IPS-18a (cell line): ENCODE data around the gene FOXL3.

ENCODE experiments used
- H3K27ac ChIP-seq: one replicate; pipeline ENCODE4 v1.5.1; 2013; ENCODE audit warnings: low read length
- H3K27me3 ChIP-seq: one replicate; pipeline ENCODE4 v1.6.1; 2013; ENCODE audit warnings: mild to moderate bottlenecking, low read length; ENCODE audit not compliant: control insufficient read depth, insufficient read depth
- H3K36me3 ChIP-seq: one replicate; pipeline ENCODE4 v1.6.1; 2013; ENCODE audit warnings: low read depth, low read length; ENCODE audit not compliant: control insufficient read depth
- H3K4me1 ChIP-seq: one replicate; pipeline ENCODE4 v1.6.1; 2013; ENCODE audit warnings: low read depth, low read length; ENCODE audit not compliant: control insufficient read depth
- H3K4me3 ChIP-seq: one replicate; pipeline ENCODE4 v1.5.1; 2013; ENCODE audit warnings: low read length
- H3K9ac ChIP-seq: one replicate; pipeline ENCODE4 v1.6.1; 2013; ENCODE audit warnings: mild to moderate bottlenecking, low read length, moderate library complexity
- H3K9me3 ChIP-seq: one replicate; pipeline ENCODE4 v1.6.1; 2013; ENCODE audit warnings: low read depth, low read length; ENCODE audit not compliant: control insufficient read depth

The FOXL3 gene

DNA sequence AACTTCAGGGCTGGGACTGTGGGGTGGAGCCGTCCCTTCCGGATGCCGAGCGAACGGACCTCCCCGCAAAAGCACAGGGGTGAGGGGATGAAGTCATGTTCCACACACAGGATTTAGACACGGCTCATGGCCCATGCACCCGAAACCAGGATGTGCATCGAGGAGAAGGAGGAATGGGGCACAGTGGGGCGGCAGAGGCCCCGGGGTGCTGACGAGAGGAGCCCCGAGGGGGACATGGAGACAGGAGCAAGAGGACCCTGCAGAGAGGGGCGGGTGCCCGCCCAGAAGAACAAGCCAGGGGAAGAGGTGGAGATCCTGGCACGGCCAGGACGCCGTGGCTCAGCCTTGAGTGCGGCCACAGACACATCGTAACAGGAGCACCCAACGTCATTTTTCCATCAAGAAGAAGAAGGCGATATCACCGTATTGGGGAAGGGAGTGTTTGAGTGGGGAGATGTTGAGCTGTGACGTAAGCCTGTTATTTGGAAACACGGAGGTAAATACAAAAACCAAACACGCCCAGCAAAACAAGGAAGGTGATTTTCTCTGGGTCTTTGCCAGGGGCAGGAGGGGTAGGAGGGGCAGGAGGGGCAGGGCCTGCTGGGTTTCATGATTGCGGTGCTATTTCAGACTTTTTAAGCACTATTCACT, 25.3 kb upstream of the FOXL3 start:
- Histone ChIP-seq H3K27ac (no peak overlapping the region), H3K36me3 (peaks cover 8% of the 10 kb centered on the region), H3K4me1 (no peaks in the 10 kb centered on the region), H3K4me3 (no peak overlapping the region), H3K9me3 (peaks cover 21% of the 10 kb centered on the region), H3K9ac (no peak overlapping the region), H3K27me3 (no peaks in the 10 kb centered on the region)

- Histone ChIP-seq H3K27me3 (no peaks in the 10 kb centered on the region), H3K4me1 (no peaks in the 10 kb centered on the region), H3K9me3 (peaks cover 19% of the 10 kb centered on the region), H3K4me3 (no peak overlapping the region), H3K9ac (no peak overlapping the region), H3K27ac (no peak overlapping the region), H3K36me3 (peaks cover 3% of the 10 kb centered on the region)
Observed at GRCh38 chr7:265192-265997, 24.6 kb upstream of the FOXL3 start.

GRCh38 chr7:265998-266850, 23.7 kb upstream of the FOXL3 start:
- Histone ChIP-seq H3K9me3 (peaks cover 14% of the 10 kb centered on the region), H3K27me3 (no peaks in the 10 kb centered on the region), H3K27ac (no peak overlapping the region), H3K9ac (no peak overlapping the region), H3K4me1 (no peaks in the 10 kb centered on the region), H3K4me3 (no peak overlapping the region), H3K36me3 (no peaks in the 10 kb centered on the region)

GRCh38 chr7:266851-267840, 22.8 kb upstream of the FOXL3 start:
- Histone ChIP-seq H3K27ac (no peak overlapping the region), H3K27me3 (no peaks in the 10 kb centered on the region), H3K36me3 (no peaks in the 10 kb centered on the region), H3K9me3 (peaks cover 5% of the 10 kb centered on the region), H3K4me1 (no peaks in the 10 kb centered on the region), H3K9ac (no peak overlapping the region), H3K4me3 (no peak overlapping the region)

GRCh38 chr7:268991-269390, 21.0 kb upstream of the FOXL3 start:
- Histone ChIP-seq H3K9me3 (no peaks in the 10 kb centered on the region), H3K36me3 (no peaks in the 10 kb centered on the region), H3K27me3 (no peaks in the 10 kb centered on the region), H3K27ac (no peak overlapping the region), H3K4me3 (no peak overlapping the region), H3K4me1 (no peaks in the 10 kb centered on the region), H3K9ac (no peak overlapping the region)

DNA sequence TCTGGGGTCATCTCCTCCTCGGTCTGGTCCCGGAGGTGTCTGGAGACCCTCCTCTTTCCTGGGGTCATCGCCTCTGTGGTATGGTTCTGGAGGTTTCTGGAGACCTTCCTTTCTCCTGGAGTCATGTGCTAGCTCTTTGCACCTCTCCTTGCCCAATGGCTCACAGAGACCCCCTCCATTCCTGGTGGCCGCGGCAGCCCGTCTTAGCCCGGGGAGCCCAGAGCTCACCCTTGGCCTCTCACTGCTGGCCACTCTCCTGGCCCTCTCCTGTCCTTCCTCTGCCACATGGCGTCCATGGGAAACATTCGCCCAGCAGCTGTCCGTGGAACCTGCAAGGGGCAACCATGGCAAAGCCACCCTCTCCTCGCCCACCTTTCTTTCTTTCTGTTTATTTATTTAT, 20.2 kb upstream of the FOXL3 start:
- Histone ChIP-seq H3K4me3 (no peak overlapping the region), H3K9ac (no peak overlapping the region), H3K36me3 (no peaks in the 10 kb centered on the region), H3K4me1 (no peaks in the 10 kb centered on the region), H3K9me3 (peaks cover 2% of the 10 kb centered on the region), H3K27me3 (no peaks in the 10 kb centered on the region), H3K27ac (no peak overlapping the region)

DNA sequence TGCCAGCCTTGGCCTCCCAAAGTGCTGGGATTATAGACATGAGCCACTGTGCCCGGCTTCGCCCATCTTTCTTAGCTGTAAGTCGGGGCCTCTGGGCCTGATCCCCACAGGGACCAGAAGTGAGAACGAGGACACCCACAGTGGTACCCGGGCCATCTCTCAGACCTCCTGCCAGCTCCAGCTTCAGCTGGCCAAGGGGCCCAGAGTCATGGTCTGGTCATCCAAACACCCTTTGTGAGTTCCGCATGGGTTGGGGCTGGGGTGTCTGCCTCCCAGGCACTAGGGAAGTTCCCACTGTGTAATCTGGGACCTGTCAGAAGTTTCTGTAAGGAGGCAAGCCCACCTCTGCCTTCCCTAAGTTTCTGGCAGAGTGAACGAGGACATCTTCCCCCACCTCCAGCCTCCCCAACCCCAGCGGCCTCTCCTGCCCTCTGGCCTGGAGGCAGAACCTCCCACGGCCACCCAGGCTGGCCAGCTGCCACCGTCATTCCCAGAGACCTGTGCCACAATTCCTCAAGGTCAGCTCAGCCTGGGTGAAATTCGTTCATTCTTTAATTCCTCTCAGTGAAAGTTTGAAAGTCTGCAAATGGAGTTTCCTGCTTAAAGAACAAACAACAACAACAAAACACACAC, 19.5 kb upstream of the FOXL3 start:
- H3K4me3 ChIP-seq = no peak overlapping the region

GRCh38 chr7:271266-272107, 18.5 kb upstream of the FOXL3 start:
- no peak overlapping the region for H3K9ac ChIP-seq
- H3K4me1 ChIP-seq = no peaks in the 10 kb centered on the region
- no peak overlapping the region for H3K4me3 ChIP-seq
- H3K9me3 ChIP-seq = peaks cover 10% of the 10 kb centered on the region
- no peak overlapping the region for H3K27ac ChIP-seq
- H3K36me3 ChIP-seq = no peaks in the 10 kb centered on the region
- no peaks in the 10 kb centered on the region for H3K27me3 ChIP-seq

More for the DNA sequence above, 19.5 kb upstream of the FOXL3 start:
- Histone ChIP-seq H3K27ac (no peak overlapping the region), H3K9me3 (peaks cover 5% of the 10 kb centered on the region), H3K27me3 (no peaks in the 10 kb centered on the region), H3K36me3 (no peaks in the 10 kb centered on the region), H3K4me1 (no peaks in the 10 kb centered on the region), H3K9ac (no peak overlapping the region)

- peaks cover 10% of the 10 kb centered on the region for H3K9me3 ChIP-seq
- no peak overlapping the region for H3K4me3 ChIP-seq
- H3K27ac ChIP-seq = no peak overlapping the region
- H3K36me3 ChIP-seq = no peaks in the 10 kb centered on the region
- H3K27me3 ChIP-seq = no peaks in the 10 kb centered on the region
- no peaks in the 10 kb centered on the region for H3K4me1 ChIP-seq
- no peak overlapping the region for H3K9ac ChIP-seq
Observed at GRCh38 chr7:272108-272615, 17.8 kb upstream of the FOXL3 start.

DNA sequence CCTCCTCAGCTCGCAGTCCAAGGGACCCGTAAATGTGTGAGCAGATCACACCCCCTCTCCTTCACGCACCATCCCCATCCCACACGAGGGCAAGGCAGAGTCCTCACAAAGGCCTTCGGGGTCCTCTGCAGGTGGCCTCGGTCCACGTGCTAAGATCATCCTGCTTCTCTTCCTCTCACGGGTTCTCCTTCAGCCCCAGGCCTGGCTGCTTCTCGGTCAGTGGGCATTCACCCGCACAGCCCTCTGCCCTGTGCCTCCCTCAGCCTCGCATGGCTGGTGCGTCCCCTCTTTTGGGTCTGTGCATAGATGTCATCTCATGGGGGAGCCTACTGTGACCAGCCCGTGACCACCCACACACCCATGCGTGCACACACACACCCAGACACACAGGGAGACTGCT, 17.3 kb upstream of the FOXL3 start:
- Histone ChIP-seq H3K4me1 (no peaks in the 10 kb centered on the region), H3K4me3 (no peak overlapping the region), H3K9me3 (peaks cover 10% of the 10 kb centered on the region), H3K27ac (no peak overlapping the region), H3K9ac (no peak overlapping the region), H3K27me3 (no peaks in the 10 kb centered on the region), H3K36me3 (no peaks in the 10 kb centered on the region)
